Ramos (cell line): Measurements from ENCODE around the gene BLOC1S3.

ENCODE experiments used
- in situ Hi-C: fragments of 300-500 bp; cut with MboI; formaldehyde crosslinking; loops from one replicate; pipeline ENCODE4 v1.14.3; 2022; ENCODE audit warnings: low sequenced_read_pairs; ENCODE audit not compliant: unreplicated experiment

Gene BLOC1S3

GRCh38 chr19:45178262-45179071 is at the start of gene BLOC1S3:
Gene BLOC1S3, plus strand, starts transcription at chr19:45178784. Its CDS starts 513 bp downstream, at chr19:45179297.
- in situ Hi-C loops, result no loop called here

GRCh38 chr19:45128806-45129205 is 49.8 kb upstream of the BLOC1S3 start:
- in situ Hi-C loops, result no loop called here

- in situ Hi-C loops, result no loop called here
Observed at GRCh38 chr19:45130236-45130635, 48.3 kb upstream of the BLOC1S3 start.

- in situ Hi-C loops, result no loop called here
Observed at GRCh38 chr19:45130888-45131615, 47.5 kb upstream of the BLOC1S3 start.

GRCh38 chr19:45133661-45134060 is 44.9 kb upstream of the BLOC1S3 start:
- in situ Hi-C loops, result no loop called here

- in situ Hi-C loops, result no loop called here
Observed at GRCh38 chr19:45135176-45135885, 43.3 kb upstream of the BLOC1S3 start.

- in situ Hi-C loops, result no loop called here
Observed at GRCh38 chr19:45136507-45137178, 41.9 kb upstream of the BLOC1S3 start.

- in situ Hi-C loops, result no loop called here
Observed at GRCh38 chr19:45137179-45137761, 41.3 kb upstream of the BLOC1S3 start.

- in situ Hi-C loops, result no loop called here
Observed at GRCh38 chr19:45138303-45138751, 40.3 kb upstream of the BLOC1S3 start.

GRCh38 chr19:45139286-45140143 is 39.1 kb upstream of the BLOC1S3 start:
- in situ Hi-C loops, result no loop called here

GRCh38 chr19:45140144-45140503 is 38.5 kb upstream of the BLOC1S3 start:
- in situ Hi-C loops, result no loop called here

- in situ Hi-C loops, result no loop called here
Observed at GRCh38 chr19:45140533-45140932, 38.1 kb upstream of the BLOC1S3 start.

- in situ Hi-C loops, result no loop called here
Observed at GRCh38 chr19:45141203-45141900, 37.2 kb upstream of the BLOC1S3 start.

- in situ Hi-C loops, result no loop called here
Observed at GRCh38 chr19:45142016-45142725, 36.4 kb upstream of the BLOC1S3 start.

- in situ Hi-C loops, result no loop called here
Observed at GRCh38 chr19:45142726-45143110, 35.9 kb upstream of the BLOC1S3 start.

- in situ Hi-C loops, result no loop called here
Observed at GRCh38 chr19:45144431-45145269, 33.9 kb upstream of the BLOC1S3 start.
